OCI-LY3 (cell line): ENCODE measurements around the gene PTPRA.

ENCODE experiments used
- CTCF ChIP-seq: fragments of 200-600, 300-600 bp; sonication (generic); IDR thresholded peaks from 2 replicates; pipeline ENCODE4 v1.5.1; 2014; ENCODE audit warnings: antibody characterized with exemption, low read length, low read depth
- EZH2phosphoT487 ChIP-seq: fragments of 200-600 bp; shearing (Covaris generic); IDR thresholded peaks from 2 replicates; pipeline ENCODE4 v1.6.1; 2018; ENCODE audit warnings: antibody characterized with exemption, mixed run types, low read depth

- TF ChIP-seq EZH2phosphoT487 (no peak), CTCF (no peak)
These were observed 8.7 kb upstream of the PTPRA start for GRCh38 chr20:2864626-2865025.
